ENCODE measurements around the gene REPIN1. TPM values are rescaled to one million over a fixed set of nuclear protein-coding genes. Genes with fewer than 3 reads are reported as not detected.

REPIN1 gene
- total RNA-seq: 100 to 1,000 TPM in 1 of 2 donors, 10 to 100 TPM in 1; 50.3 to 135 TPM
- 10 to 100 TPM; 38.4 to 73.8 TPM for polyA plus RNA-seq
- long read RNA-seq, donor 1, transcript REPIN1-203 (2 exons, 2,969 nt): minor isoform, 12 of 126 reads
- long read RNA-seq, donor 1, transcript REPIN1-202 (1 exons, 2,876 nt): major isoform, 105 of 126 reads
- long read RNA-seq, donor 1, partial matches to known transcripts: 0 of 126 reads
- long read RNA-seq, donor 1, other reads (novel, unspliced or antisense): 0 of 126 reads
- long read RNA-seq, donor 2, transcript REPIN1-202 (1 exons, 2,876 nt): major isoform, 52 of 55 reads
- long read RNA-seq, donor 2, partial matches to known transcripts: 0 of 55 reads
- long read RNA-seq, donor 2, other reads (novel, unspliced or antisense): 0 of 55 reads
- long read RNA-seq, donor 3, transcript REPIN1-202 (1 exons, 2,876 nt): major isoform, 36 of 42 reads
- long read RNA-seq, donor 3, partial matches to known transcripts: 0 of 42 reads
- long read RNA-seq, donor 3, other reads (novel, unspliced or antisense): 0 of 42 reads
- long read RNA-seq, donor 4, transcript REPIN1-202 (1 exons, 2,876 nt): major isoform, 54 of 63 reads
- long read RNA-seq, donor 4, partial matches to known transcripts: 0 of 63 reads
- long read RNA-seq, donor 4, other reads (novel, unspliced or antisense): 0 of 63 reads
- long read RNA-seq, donor 5, transcript REPIN1-202 (1 exons, 2,876 nt): major isoform, 102 of 115 reads
- long read RNA-seq, donor 5, partial matches to known transcripts: 0 of 115 reads
- long read RNA-seq, donor 5, other reads (novel, unspliced or antisense): 0 of 115 reads

- peak; percentile 91 to 94 (median 93) for DNase-seq
Observed at GRCh38 chr7:150368096-150368883, at the start of gene REPIN1. TSS of gene REPIN1 (plus strand) at chr7:150368822. CDS start at chr7:150369712, 890 bp downstream.

GRCh38 chr7:150321788-150322113, 46.9 kb upstream of the REPIN1 start:
- H3K4me1 ChIP-seq (ENCODE audit: control insufficient read depth in 5 of 5, insufficient read depth in 5 of 5, low read length in 5 of 5): peaks cover 0 to 36% (median 14%) of the 10 kb centered on the region in 5 donors
- WGBS, 2 donors: 98 to 100% methylated on average over 3 of the region's 3 CpGs
- DNase-seq: no peak
- TF ChIP-seq CTCF (IDR thresholded peaks at IDR 0.05; ENCODE audit: control extremely low read depth, extremely low read depth): no peak
- no peak for ATAC-seq (ENCODE audit: insufficient read depth, low FRiP score)
- no peak overlapping the region for H3K9ac ChIP-seq (ENCODE audit: insufficient read depth in 1 of 2, low read length in 2 of 2)
- no peaks in the 10 kb centered on the region for H3K9me3 ChIP-seq (ENCODE audit: control insufficient read depth in 4 of 4, insufficient read depth in 3 of 4, low read length in 3 of 4)
- peak overlapping the region in 1 of 2 donors; percentile 51 for H3K27ac ChIP-seq (ENCODE audit: low read depth in 1 of 2, low read length in 1 of 2)
- no peaks in the 10 kb centered on the region for H3K27me3 ChIP-seq (ENCODE audit: control insufficient read depth in 3 of 3, insufficient read depth in 3 of 3, low read length in 2 of 3)
- peaks cover 0 to 7% (median 2%) of the 10 kb centered on the region in 4 donors for H3K36me3 ChIP-seq (ENCODE audit: control insufficient read depth in 4 of 4, insufficient read depth in 4 of 4, low read length in 4 of 4)
- H3K4me3 ChIP-seq: no peak overlapping the region

More at GRCh38 chr7:150368096-150368883, at the start of gene REPIN1:
- H3K9ac ChIP-seq (ENCODE audit: insufficient read depth in 1 of 2, low read length in 2 of 2): peak within 1 kb of the TSS; percentile 70 to 77
- TF ChIP-seq CTCF (IDR thresholded peaks at IDR 0.05; ENCODE audit: control extremely low read depth, extremely low read depth): no peak
- peaks cover 0 to 32% (median 9%) of the 10 kb centered on the region in 4 donors for H3K36me3 ChIP-seq (ENCODE audit: control insufficient read depth in 4 of 4, insufficient read depth in 4 of 4, low read length in 4 of 4)
- peak; percentile 83 for ATAC-seq (ENCODE audit: insufficient read depth, low FRiP score)
- peak within 1 kb of the TSS; percentile 85 for H3K4me3 ChIP-seq
- no peaks in the 10 kb centered on the region for H3K9me3 ChIP-seq (ENCODE audit: control insufficient read depth in 4 of 4, insufficient read depth in 3 of 4, low read length in 3 of 4)
- WGBS, 2 donors: 0 to 1% methylated on average over 73 to 85 of the region's 85 CpGs
- peak within 1 kb of the TSS; percentile 97 to 99 for H3K27ac ChIP-seq (ENCODE audit: low read depth in 1 of 2, low read length in 1 of 2)
- peaks cover 0 to 30% (median 7%) of the 10 kb centered on the region in 5 donors for H3K4me1 ChIP-seq (ENCODE audit: control insufficient read depth in 5 of 5, insufficient read depth in 5 of 5, low read length in 5 of 5)
- H3K27me3 ChIP-seq (ENCODE audit: control insufficient read depth in 3 of 3, insufficient read depth in 3 of 3, low read length in 2 of 3): no peaks in the 10 kb centered on the region

- WGBS, 2 donors: 59 to 70% methylated on average over 4 of the region's 4 CpGs
- Histone ChIP-seq H3K27me3 (ENCODE audit: control insufficient read depth in 3 of 3, insufficient read depth in 3 of 3, low read length in 2 of 3) (no peaks in the 10 kb centered on the region), H3K27ac (ENCODE audit: low read depth in 1 of 2, low read length in 1 of 2) (peak overlapping the region; percentile 28 to 83), H3K4me1 (ENCODE audit: control insufficient read depth in 5 of 5, insufficient read depth in 5 of 5, low read length in 5 of 5) (peaks cover 0 to 36% (median 14%) of the 10 kb centered on the region in 5 donors), H3K9ac (ENCODE audit: insufficient read depth in 1 of 2, low read length in 2 of 2) (peak overlapping the region; percentile 68 to 73), H3K36me3 (ENCODE audit: control insufficient read depth in 4 of 4, insufficient read depth in 4 of 4, low read length in 4 of 4) (peaks cover 0 to 7% (median 3%) of the 10 kb centered on the region in 4 donors), H3K4me3 (peak overlapping the region; percentile 56), H3K9me3 (ENCODE audit: control insufficient read depth in 4 of 4, insufficient read depth in 3 of 4, low read length in 3 of 4) (no peaks in the 10 kb centered on the region)
- TF ChIP-seq CTCF (IDR thresholded peaks at IDR 0.05; ENCODE audit: control extremely low read depth, extremely low read depth): no peak
- DNase-seq (no peak), ATAC-seq (ENCODE audit: insufficient read depth, low FRiP score) (no peak)
Observed at GRCh38 chr7:150322114-150322832, 46.3 kb upstream of the REPIN1 start.
